ENCODE results near the gene STAT5A.

GRCh38 chr17:42312285-42313130 is 24.2 kb downstream of the STAT5A start:
- TF ChIP-seq CTCF (IDR thresholded peaks at IDR 0.05) (peak; percentile 48 to 55 (median 53)), POLR2A (IDR thresholded peaks at IDR 0.05) (no peak)
